Activated CD4-positive, alpha-beta memory T cell treated with anti-CD3 and anti-CD28 coated beads for 36 hours (primary cell): ENCODE results near the gene FBXO47. TPM values are rescaled to one million over a fixed set of nuclear protein-coding genes. Genes with fewer than 3 reads are reported as not detected.
A peak's percentile ranks its signal among the peaks of the same experiment; 100 is the strongest.
"Not testable (repeated sequence)": the region's sequence is repeated elsewhere in the genome, so short reads cannot be mapped to it uniquely, and the experiment has no call there.

Source experiments
- CTCF ChIA-PET: fragments of 350-600 bp; sonication (Branson Sonifier 250); formaldehyde crosslinking; loops from one replicate; lab custom pipeline; 2021; ENCODE audit warnings: antibody characterized with exemption, inconsistent platforms; lab: Charles Lee
- POLR2A ChIA-PET: fragments of 350-600 bp; sonication (Branson Sonifier 250); formaldehyde crosslinking; loops from one replicate; lab custom pipeline; 2021; ENCODE audit warnings: antibody characterized with exemption; lab: Charles Lee
- DNase-seq: peaks from one replicate; pipeline ENCODE4 v3.0.0-alpha.2; 2020
- H3K27ac Mint-ChIP-seq: one replicate; pipeline ENCODE4 v1.8.0; 2021; ENCODE audit warnings: mixed read lengths
- H3K27me3 Mint-ChIP-seq: one replicate; pipeline ENCODE4 v1.8.0; 2021; ENCODE audit warnings: mixed read lengths
- H3K36me3 Mint-ChIP-seq: one replicate; pipeline ENCODE4 v1.8.0; 2021; ENCODE audit warnings: mixed read lengths
- H3K4me1 Mint-ChIP-seq: one replicate; pipeline ENCODE4 v1.8.0; 2021; ENCODE audit warnings: low read depth, mixed read lengths
- H3K4me3 Mint-ChIP-seq: one replicate; pipeline ENCODE4 v1.8.0; 2021; ENCODE audit warnings: mild to moderate bottlenecking, mixed read lengths
- H3K9me3 Mint-ChIP-seq: one replicate; pipeline ENCODE4 v1.8.0; 2021; ENCODE audit warnings: mixed read lengths
- intact Hi-C: fragments of 100-400 bp; cut with micrococcal nuclease; formaldehyde crosslinking; loops from one replicate; pipeline ENCODE4 v1.15.1; 2023
- total RNA-seq, 2 experiments: library from RNA; stranded (reverse); gene quantifications; one replicate each; pipeline ENCODE4 v1.2.3, GENCODE V29; 2021

FBXO47 gene
- total RNA-seq, 2 experiments from 2014 or later: not detected

- ChIA-PET POLR2A (no interaction called here), CTCF (interaction anchor here (2.7 kb wide), 1 partner anchor 12 kb away, joined by 12 read pairs; no protein-coding TSS in a partner anchor)
- no peaks in the 10 kb centered on the region for H3K27me3 Mint-ChIP-seq
- no peaks in the 10 kb centered on the region for H3K9me3 Mint-ChIP-seq
- H3K27ac Mint-ChIP-seq: no peak overlapping the region
- H3K4me1 Mint-ChIP-seq: peaks cover 15% of the 10 kb centered on the region
- H3K4me3 Mint-ChIP-seq: no peak overlapping the region
- no peak for DNase-seq
- intact Hi-C loops: no loop called here
- H3K36me3 Mint-ChIP-seq: no peaks in the 10 kb centered on the region
These were observed 3.6 kb upstream of the FBXO47 start for GRCh38 chr17:38970804-38971203.

DNA sequence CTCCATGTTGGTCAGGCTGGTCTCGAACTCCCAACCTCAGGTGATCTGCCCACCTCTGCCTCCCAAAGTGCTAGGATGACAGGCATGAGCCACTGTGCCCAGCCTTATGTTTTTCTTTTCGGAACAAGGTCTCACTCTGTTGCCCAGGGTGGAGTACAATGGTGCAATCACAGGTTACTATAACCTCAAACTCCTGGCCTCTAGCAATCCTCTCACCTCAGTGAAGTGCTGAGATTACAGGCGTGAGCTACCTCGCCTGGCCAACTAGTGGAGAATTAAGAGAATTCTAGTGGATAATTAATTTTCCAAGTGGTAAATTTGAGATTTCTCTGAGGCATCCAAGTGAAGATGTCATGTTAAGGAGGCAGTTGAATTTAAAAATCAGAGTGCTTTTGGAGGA lies 2.9 kb upstream of the FBXO47 start:
- POLR2A ChIA-PET: no interaction called here
- CTCF ChIA-PET: interaction anchor here (2.7 kb wide), 1 partner anchor 13 kb away, joined by 12 read pairs; no protein-coding TSS in a partner anchor
- DNase-seq: no peak
- Mint-ChIP-seq H3K36me3 (no peaks in the 10 kb centered on the region), H3K27me3 (no peaks in the 10 kb centered on the region), H3K27ac (no peak overlapping the region), H3K9me3 (no peaks in the 10 kb centered on the region), H3K4me3 (no peak overlapping the region), H3K4me1 (peaks cover 13% of the 10 kb centered on the region)
- intact Hi-C loops: no loop called here

- Mint-ChIP-seq H3K9me3 (no peaks in the 10 kb centered on the region), H3K27me3 (no peaks in the 10 kb centered on the region), H3K27ac (no peak overlapping the region), H3K36me3 (no peaks in the 10 kb centered on the region), H3K4me1 (peaks cover 13% of the 10 kb centered on the region), H3K4me3 (no peak overlapping the region)
- ChIA-PET CTCF (interaction anchor here (3.1 kb wide), 1 partner anchor 14 kb away, joined by 17 read pairs; no protein-coding TSS in a partner anchor), POLR2A (no interaction called here)
- intact Hi-C loops: loop anchor here (5.0 kb wide), 2 partner anchors 97 to 183 kb away; partner anchors contain the start of genes LASP1 and PLXDC1
- DNase-seq: no peak
These were observed 2.1 kb upstream of the FBXO47 start for GRCh38 chr17:38969281-38969680.

- no peaks in the 10 kb centered on the region for H3K9me3 Mint-ChIP-seq
- POLR2A ChIA-PET: no interaction called here
These were observed 5.8 kb downstream of the FBXO47 start for GRCh38 chr17:38961413-38961812.

GRCh38 chr17:38960402-38960801 lies 6.8 kb downstream of the FBXO47 start:
- Mint-ChIP-seq H3K4me3 (peak overlapping the region; percentile 8), H3K4me1 (peaks cover 14% of the 10 kb centered on the region), H3K27ac (peak overlapping the region; percentile 38), H3K9me3 (no peaks in the 10 kb centered on the region), H3K27me3 (no peaks in the 10 kb centered on the region), H3K36me3 (no peaks in the 10 kb centered on the region)
- peak; percentile 19 for DNase-seq
- POLR2A ChIA-PET: no interaction called here
- intact Hi-C loops: no loop called here
- CTCF ChIA-PET: interaction anchor here (0.6 to 1.7 kb wide), 4 partner anchors 22 to 1579 kb away, joined by 3 to 6 read pairs (median 3); no protein-coding TSS in a partner anchor

More at GRCh38 chr17:38961413-38961812, 5.8 kb downstream of the FBXO47 start:
- H3K4me3 Mint-ChIP-seq: no peak overlapping the region
- no peaks in the 10 kb centered on the region for H3K27me3 Mint-ChIP-seq
- peaks cover 14% of the 10 kb centered on the region for H3K4me1 Mint-ChIP-seq
- H3K36me3 Mint-ChIP-seq: no peaks in the 10 kb centered on the region
- no peak for DNase-seq
- CTCF ChIA-PET: no interaction called here
- H3K27ac Mint-ChIP-seq: no peak overlapping the region
- intact Hi-C loops: no loop called here

DNA sequence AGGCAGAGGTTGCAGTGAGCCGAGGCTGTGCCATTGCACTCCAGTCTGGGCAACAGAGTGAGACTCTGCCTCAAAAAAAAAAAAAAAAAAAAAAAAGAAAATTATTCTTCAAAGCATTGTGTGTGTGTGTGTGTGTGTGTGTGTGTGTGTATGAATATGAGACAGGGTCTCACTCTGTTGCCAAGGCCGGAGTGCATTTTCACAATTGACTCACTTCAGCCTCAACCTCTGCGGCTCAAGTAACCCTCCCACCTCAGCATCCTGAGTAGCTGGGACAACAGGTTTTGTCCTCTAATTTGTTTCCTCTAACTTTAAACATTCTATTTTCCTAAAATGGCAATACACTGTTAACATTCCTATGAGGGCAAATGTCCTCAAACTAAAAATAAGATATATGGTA lies 7.7 kb downstream of the FBXO47 start:
- no peaks in the 10 kb centered on the region for H3K36me3 Mint-ChIP-seq
- intact Hi-C loops: no loop called here
- H3K4me3 Mint-ChIP-seq: no peak overlapping the region
- DNase-seq: no peak
- ChIA-PET CTCF (interaction anchor here (0.7 to 1.7 kb wide), 2 partner anchors 23 to 215 kb away, joined by 3 to 6 read pairs; no protein-coding TSS in a partner anchor), POLR2A (no interaction called here)
- no peaks in the 10 kb centered on the region for H3K27me3 Mint-ChIP-seq
- H3K9me3 Mint-ChIP-seq: no peaks in the 10 kb centered on the region
- no peak overlapping the region for H3K27ac Mint-ChIP-seq
- H3K4me1 Mint-ChIP-seq: peaks cover 14% of the 10 kb centered on the region

DNA sequence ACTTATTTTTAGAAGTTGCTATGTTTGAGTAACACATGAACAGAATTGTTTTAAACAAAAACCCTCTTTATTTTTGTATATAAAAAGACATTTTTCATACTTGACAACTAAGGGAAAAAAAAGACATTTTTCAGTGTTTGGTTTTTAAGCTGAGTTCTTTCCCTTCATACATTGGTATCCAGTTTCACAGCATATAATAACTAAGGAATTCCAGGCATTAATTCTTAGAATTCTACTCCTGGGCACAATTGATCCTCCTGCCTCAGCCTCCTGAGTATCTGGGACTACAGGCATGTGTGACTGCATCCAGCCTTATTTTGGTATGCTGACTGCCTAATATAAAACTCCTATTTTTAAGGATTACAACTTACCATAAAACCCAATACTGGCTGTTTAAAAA lies 8.4 kb downstream of the FBXO47 start:
- H3K36me3 Mint-ChIP-seq: no peaks in the 10 kb centered on the region
- ChIA-PET POLR2A (interaction anchor here (0.6 kb wide), 1 partner anchor 428 kb away, joined by 4 read pairs; no protein-coding TSS in a partner anchor), CTCF (interaction anchor here (0.8 kb wide), 1 partner anchor 195 kb away, joined by 3 read pairs; no protein-coding TSS in a partner anchor)
- no peak overlapping the region for H3K4me3 Mint-ChIP-seq
- intact Hi-C loops: no loop called here
- H3K27ac Mint-ChIP-seq: no peak overlapping the region
- peaks cover 14% of the 10 kb centered on the region for H3K4me1 Mint-ChIP-seq
- H3K27me3 Mint-ChIP-seq: no peaks in the 10 kb centered on the region
- DNase-seq: no peak
- no peaks in the 10 kb centered on the region for H3K9me3 Mint-ChIP-seq

GRCh38 chr17:38958326-38958725 lies 8.9 kb downstream of the FBXO47 start:
- DNase-seq: no peak
- Mint-ChIP-seq H3K4me3 (no peak overlapping the region), H3K27me3 (no peaks in the 10 kb centered on the region), H3K36me3 (no peaks in the 10 kb centered on the region), H3K9me3 (no peaks in the 10 kb centered on the region), H3K4me1 (peaks cover 14% of the 10 kb centered on the region), H3K27ac (no peak overlapping the region)
- CTCF ChIA-PET: interaction anchor here (0.8 kb wide), 1 partner anchor 195 kb away, joined by 3 read pairs; no protein-coding TSS in a partner anchor
- POLR2A ChIA-PET: no interaction called here
- intact Hi-C loops: no loop called here

DNA sequence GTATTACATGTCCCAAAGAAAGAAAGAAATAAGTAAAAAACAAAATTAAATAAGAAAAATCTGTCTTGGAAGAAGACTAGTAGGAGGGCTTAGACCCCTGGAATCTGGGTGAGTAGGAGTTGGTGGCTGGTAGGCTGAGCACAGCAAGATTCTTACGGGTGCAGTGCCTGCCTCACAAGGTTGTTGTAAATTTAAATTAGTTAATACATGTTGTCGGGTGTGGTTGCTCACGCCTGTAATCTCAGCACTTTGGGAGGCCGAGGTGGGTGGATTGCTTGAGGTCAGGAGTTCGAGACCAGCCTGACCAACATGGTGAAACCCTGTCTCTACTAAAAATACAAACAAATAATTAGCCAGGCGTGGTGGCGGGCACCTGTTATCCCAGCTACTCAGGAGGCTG lies 13.4 kb downstream of the FBXO47 start:
- H3K27ac Mint-ChIP-seq, DNase-seq, H3K4me3 Mint-ChIP-seq, H3K4me1 Mint-ChIP-seq, POLR2A ChIA-PET, H3K9me3 Mint-ChIP-seq, intact Hi-C loops, H3K36me3 Mint-ChIP-seq, H3K27me3 Mint-ChIP-seq, CTCF ChIA-PET: not testable (repeated sequence)

GRCh38 chr17:38947189-38947588 lies 20.0 kb downstream of the FBXO47 start:
- H3K36me3 Mint-ChIP-seq: no peaks in the 10 kb centered on the region
- ChIA-PET POLR2A (no interaction called here), CTCF (interaction anchor here (1.0 to 1.1 kb wide), 3 partner anchors 23 to 206 kb away, joined by 4 to 5 read pairs (median 5); no protein-coding TSS in a partner anchor)
- no peaks in the 10 kb centered on the region for H3K4me1 Mint-ChIP-seq
- no peak overlapping the region for H3K4me3 Mint-ChIP-seq
- H3K27ac Mint-ChIP-seq: no peak overlapping the region
- H3K9me3 Mint-ChIP-seq: no peaks in the 10 kb centered on the region
- DNase-seq: no peak
- intact Hi-C loops: loop anchor here (10.0 kb wide), 1 partner anchor 52 kb away; no protein-coding TSS in a partner anchor
- H3K27me3 Mint-ChIP-seq: no peaks in the 10 kb centered on the region

- intact Hi-C loops: loop anchor here (10.0 kb wide), 1 partner anchor 49 kb away; no protein-coding TSS in a partner anchor
- peak; percentile 51 for DNase-seq
- Mint-ChIP-seq H3K4me1 (no peaks in the 10 kb centered on the region), H3K27me3 (no peaks in the 10 kb centered on the region), H3K4me3 (no peak overlapping the region), H3K9me3 (no peaks in the 10 kb centered on the region), H3K27ac (peak overlapping the region; percentile 18), H3K36me3 (no peaks in the 10 kb centered on the region)
- ChIA-PET POLR2A (no interaction called here), CTCF (interaction anchor here (0.7 kb wide), 1 partner anchor 19 kb away, joined by 3 read pairs; no protein-coding TSS in a partner anchor)
These were observed 23.6 kb downstream of the FBXO47 start for GRCh38 chr17:38943607-38944006.

- ChIA-PET POLR2A (no interaction called here), CTCF (interaction anchor here (0.8 to 1.2 kb wide), 2 partner anchors 19 to 40 kb away, joined by 3 to 4 read pairs; no protein-coding TSS in a partner anchor)
- Mint-ChIP-seq H3K4me3 (no peak overlapping the region), H3K9me3 (no peaks in the 10 kb centered on the region), H3K27me3 (no peaks in the 10 kb centered on the region), H3K36me3 (no peaks in the 10 kb centered on the region), H3K4me1 (no peaks in the 10 kb centered on the region), H3K27ac (no peak overlapping the region)
- no peak for DNase-seq
- intact Hi-C loops: loop anchor here (10.0 kb wide), 1 partner anchor 48 kb away; no protein-coding TSS in a partner anchor
These were observed 24.4 kb downstream of the FBXO47 start for GRCh38 chr17:38942696-38943334.
